DMS53 (cell line): ENCODE measurements around the gene IGF1R.
A peak's percentile ranks its signal among the peaks of the same experiment; 100 is the strongest.

Source experiments
- DNase-seq: peaks from one replicate; lab custom pipeline; 2025; lab: John Stamatoyannopoulos, UW

The IGF1R gene

GRCh38 chr15:98745650-98746374 lies 97.5 kb downstream of the IGF1R start:
- no peak for DNase-seq

DNA sequence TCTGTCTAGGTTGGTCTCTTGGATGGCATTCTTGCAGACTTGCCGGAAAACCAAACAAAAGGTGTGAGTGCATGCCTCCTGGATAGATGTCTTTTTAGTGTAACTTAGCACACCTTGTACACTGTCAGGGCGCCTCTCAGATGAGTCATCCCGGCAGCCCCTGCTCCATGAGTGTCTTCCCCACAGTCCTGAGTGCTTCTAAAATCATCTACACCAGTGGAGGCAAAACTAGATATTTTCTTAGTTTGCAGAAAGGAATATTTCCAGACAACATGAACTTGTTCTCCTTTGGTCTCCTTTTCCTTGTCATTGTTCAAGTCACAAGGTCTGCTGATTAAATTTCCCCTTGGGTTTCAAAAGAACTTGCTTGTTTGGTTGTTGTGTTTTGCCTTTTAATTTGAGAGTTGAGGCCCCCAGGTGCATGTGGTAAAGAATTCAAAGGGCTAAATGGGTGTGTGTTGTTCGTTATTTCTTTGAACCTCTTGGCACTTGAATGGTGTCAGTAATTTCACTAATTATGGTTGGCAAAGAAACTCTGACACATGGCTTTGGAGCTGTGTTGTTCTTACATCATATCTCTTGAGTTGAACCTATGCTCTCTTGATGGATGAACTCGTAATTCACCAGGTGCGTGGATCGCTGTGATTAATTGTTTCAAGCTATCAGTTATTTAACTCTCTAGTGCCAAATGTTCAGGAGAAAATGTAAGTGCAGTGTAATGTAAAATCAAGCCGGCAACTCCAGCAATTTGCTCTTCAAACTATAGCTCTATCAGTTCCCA lies 98.2 kb downstream of the IGF1R start:
- peak; percentile 15 for DNase-seq

DNA sequence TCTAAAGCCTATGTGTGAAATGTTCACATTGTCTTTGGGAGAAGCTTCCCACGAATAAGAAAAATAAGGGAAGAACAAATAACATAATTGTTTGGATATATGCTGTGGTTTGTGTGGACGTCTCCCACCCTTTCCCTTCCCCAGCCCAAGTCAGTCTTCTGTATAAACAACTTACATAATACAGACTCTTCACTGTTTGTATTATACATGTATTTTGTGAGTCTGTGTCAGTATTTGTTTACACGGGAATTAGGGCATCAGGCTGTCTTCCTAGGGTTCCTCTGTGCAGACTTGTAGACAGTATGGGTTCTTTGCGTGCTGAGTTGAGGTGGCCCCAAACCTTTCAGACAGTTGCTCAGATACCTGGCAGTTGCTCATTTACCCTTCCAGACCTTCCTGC lies 103.4 kb downstream of the IGF1R start:
- DNase-seq, result peak; percentile 50

DNA sequence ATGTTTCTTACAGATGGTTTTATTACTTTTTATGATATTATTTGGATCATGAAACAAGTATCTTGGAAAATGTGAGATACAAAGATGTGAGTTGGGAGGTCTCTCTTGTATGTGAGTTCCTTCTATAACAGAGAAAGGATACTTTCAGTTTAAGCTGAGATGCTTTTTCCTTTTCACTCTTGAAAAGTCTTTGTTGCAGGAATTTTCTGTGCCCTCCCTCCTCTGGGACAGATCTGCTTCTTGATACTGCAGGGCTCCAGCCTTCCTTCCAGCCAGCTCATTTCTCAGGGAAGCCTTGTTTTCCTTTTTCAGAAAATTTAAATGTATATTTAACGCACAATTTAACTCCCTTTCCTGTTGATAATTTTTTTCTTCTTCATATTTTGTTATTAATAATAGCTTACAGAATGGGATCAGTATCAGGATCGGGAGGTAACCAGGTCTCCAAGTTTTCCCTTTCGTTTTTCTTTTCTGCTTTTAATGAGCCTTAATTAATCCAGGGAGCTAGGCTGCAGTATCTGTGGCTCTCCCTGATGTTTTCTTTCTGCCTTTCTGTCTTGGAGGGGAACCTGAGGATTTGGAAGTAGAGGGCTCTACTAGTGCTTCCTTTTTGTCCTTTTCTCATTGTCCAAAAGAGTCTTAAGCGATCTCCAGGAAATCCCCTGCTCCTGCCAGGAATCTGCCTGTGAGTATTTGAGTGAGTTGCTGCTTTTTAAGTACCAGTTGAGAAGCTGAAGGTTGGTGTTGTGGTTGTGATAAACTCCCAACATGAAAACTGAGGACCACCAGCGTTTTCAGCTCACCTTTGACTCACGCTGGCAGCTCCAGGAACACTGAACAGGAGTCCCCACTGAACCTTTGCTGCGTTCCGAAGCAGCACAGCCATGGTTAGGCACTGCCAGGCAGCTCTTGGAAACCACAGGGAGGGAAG lies 105.7 kb downstream of the IGF1R start:
- DNase-seq, result no peak

GRCh38 chr15:98754657-98755022 lies 106.3 kb downstream of the IGF1R start:
- DNase-seq, result no peak

DNA sequence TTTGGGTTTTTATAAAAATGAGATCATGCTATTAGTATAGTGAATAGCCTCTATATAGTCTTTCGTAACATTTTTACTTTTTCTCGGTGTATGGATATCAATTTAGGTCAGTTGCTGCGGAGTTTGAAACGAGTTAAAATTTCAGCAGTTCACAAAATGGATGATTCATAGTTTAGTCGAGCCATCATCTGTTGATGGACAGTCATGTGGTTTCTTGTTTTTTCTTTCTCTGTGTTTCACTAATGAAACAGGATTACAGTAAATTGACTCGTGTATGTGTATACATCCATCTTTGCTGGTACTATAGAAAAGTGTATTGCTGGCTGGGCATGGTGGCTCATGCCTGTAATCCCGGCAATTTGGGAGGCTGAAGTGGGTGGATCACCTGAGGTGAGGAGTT lies 106.8 kb downstream of the IGF1R start:
- DNase-seq, result no peak

GRCh38 chr15:98755781-98756180 lies 107.4 kb downstream of the IGF1R start:
- DNase-seq, result no peak

DNA sequence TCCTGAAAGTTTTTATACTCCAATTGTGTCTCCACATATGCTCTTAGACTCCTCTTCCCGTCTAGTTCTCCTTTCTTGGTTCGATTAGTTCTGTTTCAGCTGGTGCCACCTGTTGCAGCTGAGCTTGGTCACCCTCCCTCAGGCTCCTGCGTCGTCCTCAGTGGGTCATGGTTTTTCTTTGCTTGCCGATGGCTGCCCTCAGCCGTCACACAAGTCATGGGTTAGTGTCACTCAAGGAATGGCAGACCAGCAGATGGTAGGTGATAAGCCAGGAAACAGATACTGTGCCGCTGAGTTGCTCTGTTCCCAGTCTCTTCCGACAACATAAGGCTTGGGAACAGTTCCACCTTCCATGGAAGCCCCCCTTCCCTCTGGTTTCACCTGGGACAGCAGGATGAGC lies 109.9 kb downstream of the IGF1R start:
- DNase-seq, result no peak

GRCh38 chr15:98759277-98759676 lies 110.9 kb downstream of the IGF1R start:
- no peak for DNase-seq

DNA sequence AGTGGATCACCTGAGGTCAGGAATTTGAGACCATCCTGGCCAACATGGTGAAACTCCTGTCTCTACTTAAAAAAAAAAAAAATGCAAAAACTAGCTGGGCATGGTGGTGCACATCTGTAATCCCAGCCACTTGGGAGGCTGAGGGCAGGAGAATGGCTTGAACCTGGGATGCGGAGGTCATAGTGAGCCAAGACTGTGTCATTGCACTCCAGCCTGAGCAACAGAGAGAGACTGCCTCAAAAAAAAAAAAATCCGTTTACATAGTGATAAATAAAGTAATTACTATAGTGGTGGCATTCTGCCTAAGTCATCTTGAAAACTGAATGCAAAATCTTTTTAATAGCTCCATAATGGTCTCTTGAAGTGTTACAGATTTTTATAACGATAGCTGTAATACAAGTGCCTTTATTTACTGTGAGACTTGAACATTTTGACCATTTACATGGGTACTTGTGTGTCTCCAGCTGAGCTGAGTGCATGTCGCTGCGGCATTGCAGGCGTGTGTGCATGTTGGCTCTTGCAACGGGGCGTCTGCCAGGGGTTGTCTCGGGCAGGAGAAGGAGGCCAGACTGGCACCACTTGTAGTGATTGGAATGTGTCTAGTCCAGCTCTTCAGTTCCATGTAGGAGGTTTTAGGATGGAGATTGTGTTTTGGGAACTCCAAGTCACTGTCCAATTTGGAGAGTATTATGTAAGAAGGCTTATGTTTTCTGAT lies 111.9 kb downstream of the IGF1R start:
- DNase-seq, result no peak

DNA sequence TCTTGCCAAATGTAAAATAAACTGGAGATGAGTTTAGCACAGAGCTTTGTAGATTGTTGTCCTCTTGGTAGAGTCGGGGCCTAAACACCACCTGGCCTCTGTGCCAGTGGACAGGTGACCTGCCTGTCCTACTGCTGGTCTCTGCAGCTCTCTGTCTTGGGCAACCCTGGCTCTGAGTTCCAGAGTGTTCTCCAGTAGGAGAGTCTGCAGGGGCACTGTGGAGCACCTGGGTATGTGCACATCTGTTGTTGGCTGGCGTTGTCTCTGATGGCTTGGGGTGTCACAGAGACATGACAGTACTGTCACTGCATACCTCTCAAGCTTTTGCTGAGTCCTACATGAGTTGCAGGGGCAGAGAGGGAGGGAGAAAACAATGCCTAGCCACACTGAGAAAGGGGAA lies 112.6 kb downstream of the IGF1R start:
- no peak for DNase-seq

DNA sequence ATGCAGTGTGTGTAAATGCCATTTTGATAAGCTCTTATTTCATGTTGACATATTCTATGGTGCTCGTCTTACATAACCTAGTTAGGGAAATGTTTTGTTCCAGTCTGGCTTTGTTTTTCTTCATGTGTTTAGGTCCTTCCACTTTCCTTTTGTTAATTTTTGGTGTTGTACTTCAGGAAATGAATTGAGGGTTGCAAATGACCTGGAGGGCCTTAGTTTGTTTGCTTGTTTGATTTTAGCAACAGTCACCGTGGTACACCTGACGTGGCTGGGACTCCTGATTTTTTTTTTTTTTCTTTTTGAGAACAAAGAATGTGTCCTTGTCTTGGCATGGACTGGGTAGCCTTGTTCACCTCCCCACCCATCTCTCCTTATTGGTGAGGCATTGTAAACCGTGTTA lies 114.8 kb downstream of the IGF1R start:
- DNase-seq, result peak; percentile 5

- no peak for DNase-seq
Measured at GRCh38 chr15:98764291-98764690, 116.0 kb downstream of the IGF1R start.

- no peak for DNase-seq
Measured at GRCh38 chr15:98765610-98766009, 117.3 kb downstream of the IGF1R start.

- DNase-seq, result no peak
Measured at GRCh38 chr15:98767692-98768091, 119.4 kb downstream of the IGF1R start.

DNA sequence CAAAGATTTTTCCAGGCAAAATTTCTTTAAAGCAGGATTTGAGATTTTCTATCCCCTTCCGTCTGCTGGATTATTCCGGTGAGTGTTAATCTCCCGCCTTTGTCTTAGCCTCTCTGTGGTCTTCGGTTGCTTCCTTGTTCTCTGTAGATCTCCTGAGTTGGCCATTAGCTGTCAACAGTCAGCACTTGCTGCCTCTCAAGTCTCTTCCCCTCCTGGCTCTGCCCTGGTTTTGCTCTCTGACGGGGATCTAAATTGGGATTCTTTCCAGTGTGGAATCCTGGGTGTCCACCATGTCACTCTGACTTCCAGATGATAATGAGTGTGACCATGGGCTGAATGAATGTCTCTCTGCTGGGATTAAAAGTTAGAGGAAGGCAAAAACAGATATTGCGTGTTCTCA lies 121.5 kb downstream of the IGF1R start:
- DNase-seq, result no peak

DNA sequence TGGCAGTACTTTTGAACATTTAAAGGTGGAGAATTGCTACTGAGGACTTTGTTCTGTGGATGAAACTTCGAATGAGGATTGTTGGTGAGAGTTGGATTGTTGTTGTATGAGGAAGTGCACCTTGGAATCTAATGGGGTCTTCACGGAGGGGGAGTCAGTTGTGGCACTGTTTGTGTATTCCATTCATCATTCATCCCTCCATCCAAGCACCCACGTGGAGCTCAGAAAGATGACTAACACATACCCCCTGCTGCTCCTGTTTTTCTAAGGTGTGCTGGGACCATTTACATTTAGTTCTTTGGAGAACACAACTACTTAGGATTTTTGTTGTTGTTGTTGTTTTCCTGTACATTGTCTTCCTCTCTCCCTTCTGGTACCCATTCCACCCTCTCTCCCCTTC lies 122.6 kb downstream of the IGF1R start:
- DNase-seq, result no peak

GRCh38 chr15:98771541-98771940 lies 123.2 kb downstream of the IGF1R start:
- DNase-seq, result no peak

DNA sequence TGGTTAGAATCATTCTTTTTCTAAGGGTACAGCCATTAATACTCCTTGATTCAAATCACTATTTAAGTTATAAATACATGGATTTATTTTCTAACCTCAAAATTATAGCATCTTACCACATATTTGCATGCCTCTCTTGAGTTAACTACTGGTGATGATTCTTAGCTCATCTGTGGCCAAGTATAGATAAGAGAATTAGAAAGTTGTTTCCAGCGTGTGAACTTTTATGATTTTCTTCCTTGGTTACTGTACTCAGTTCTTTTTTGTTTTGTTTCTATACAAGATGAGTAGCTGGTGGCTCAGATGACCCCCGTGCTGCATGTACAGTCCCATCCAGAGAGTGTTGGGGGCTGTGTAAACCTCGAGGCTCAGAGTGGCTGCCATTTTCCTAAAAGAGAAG lies 124.6 kb downstream of the IGF1R start:
- DNase-seq, result no peak

GRCh38 chr15:98773616-98774015 lies 125.3 kb downstream of the IGF1R start:
- no peak for DNase-seq

GRCh38 chr15:98774756-98775497 lies 126.6 kb downstream of the IGF1R start:
- no peak for DNase-seq
